Liver (tissue), 3 donors: ENCODE data around the gene CD300LD.

ENCODE experiments used
- ATF3 ChIP-seq: IDR thresholded peaks from 2 replicates; pipeline ENCODE4 v1.6.1; 2016; ENCODE audit warnings: antibody characterized with exemption
- FOXA1 ChIP-seq: IDR thresholded peaks from 2 replicates; pipeline ENCODE4 v1.6.1; 2016; ENCODE audit warnings: antibody characterized with exemption
- FOXA2 ChIP-seq: IDR thresholded peaks from 2 replicates; pipeline ENCODE4 v1.6.1; 2016; ENCODE audit warnings: antibody characterized with exemption
- HNF4G ChIP-seq: IDR thresholded peaks from 2 replicates; pipeline ENCODE4 v1.6.1; 2016; ENCODE audit warnings: antibody characterized with exemption
- RAD21 ChIP-seq, 2 donors: IDR thresholded peaks; 2 replicates each; pipeline ENCODE4 v1.6.1; 2016; ENCODE audit warnings: antibody characterized with exemption in 2 of 2, mild to moderate bottlenecking in 2 of 2
- REST ChIP-seq: IDR thresholded peaks from 2 replicates; pipeline ENCODE4 v1.6.1; 2016; ENCODE audit warnings: antibody characterized with exemption, mild to moderate bottlenecking
- TAF1 ChIP-seq: conservative IDR thresholded peaks from 2 replicates; pipeline ENCODE4 v1.6.1; 2016; ENCODE audit warnings: antibody characterized with exemption, mild to moderate bottlenecking
- TF ChIP-seq, protein P1 (sequence below): fragments of 150-350 bp; IDR thresholded peaks from 2 replicates; pipeline ENCODE4 v1.5.1; 2017; ENCODE audit warnings: improper control_type of control experiment, low read depth, low read length; ENCODE audit not compliant: missing input control
- donor health status: healthy.
- donor health status: healthy.

DNA sequence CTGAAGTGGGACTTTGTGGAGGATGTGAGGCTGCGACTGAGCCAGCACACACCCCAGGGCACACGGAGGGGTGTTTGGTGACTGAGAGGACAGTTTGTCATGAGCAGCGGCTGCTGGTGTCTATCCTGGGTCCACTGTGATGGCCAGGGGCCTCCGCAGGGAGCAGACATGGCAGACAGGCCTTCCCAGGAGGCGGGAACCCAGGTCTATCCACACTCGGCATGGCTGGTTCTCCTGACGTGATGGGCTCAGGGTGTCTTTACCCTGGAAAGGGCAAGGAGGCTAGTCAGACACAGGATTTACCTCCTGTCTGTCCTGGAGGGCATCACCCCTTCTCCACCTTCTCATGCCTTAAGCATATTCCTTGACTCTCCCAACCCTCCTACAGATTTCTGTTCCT, 45.5 kb downstream of the CD300LD start:
- TF ChIP-seq, protein P1, sequence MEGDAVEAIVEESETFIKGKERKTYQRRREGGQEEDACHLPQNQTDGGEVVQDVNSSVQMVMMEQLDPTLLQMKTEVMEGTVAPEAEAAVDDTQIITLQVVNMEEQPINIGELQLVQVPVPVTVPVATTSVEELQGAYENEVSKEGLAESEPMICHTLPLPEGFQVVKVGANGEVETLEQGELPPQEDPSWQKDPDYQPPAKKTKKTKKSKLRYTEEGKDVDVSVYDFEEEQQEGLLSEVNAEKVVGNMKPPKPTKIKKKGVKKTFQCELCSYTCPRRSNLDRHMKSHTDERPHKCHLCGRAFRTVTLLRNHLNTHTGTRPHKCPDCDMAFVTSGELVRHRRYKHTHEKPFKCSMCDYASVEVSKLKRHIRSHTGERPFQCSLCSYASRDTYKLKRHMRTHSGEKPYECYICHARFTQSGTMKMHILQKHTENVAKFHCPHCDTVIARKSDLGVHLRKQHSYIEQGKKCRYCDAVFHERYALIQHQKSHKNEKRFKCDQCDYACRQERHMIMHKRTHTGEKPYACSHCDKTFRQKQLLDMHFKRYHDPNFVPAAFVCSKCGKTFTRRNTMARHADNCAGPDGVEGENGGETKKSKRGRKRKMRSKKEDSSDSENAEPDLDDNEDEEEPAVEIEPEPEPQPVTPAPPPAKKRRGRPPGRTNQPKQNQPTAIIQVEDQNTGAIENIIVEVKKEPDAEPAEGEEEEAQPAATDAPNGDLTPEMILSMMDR: no peak
- TF ChIP-seq TAF1 (no peak), REST (no peak), ATF3 (no peak), HNF4G (no peak), FOXA2 (no peak), FOXA1 (no peak), RAD21 (IDR thresholded peaks at IDR 0.05) (no peak)
